Psoas muscle (tissue), 8 donors: Measurements from ENCODE around the gene RUNX2. TPM values are rescaled to one million over a fixed set of nuclear protein-coding genes. Genes with fewer than 3 reads are reported as not detected.

Source experiments
- ATAC-seq, 4 donors: fragments of 200-7000 bp; cut with Tn5 transposase; one replicate each; pipeline ENCODE4 v1.9.1; 2020; ENCODE audit warnings: moderate library complexity in 3 of 4, mild to moderate bottlenecking in 2 of 4
- DNase-seq, 2 donors: peaks; one replicate each; pipeline ENCODE4 v3.0.0-alpha.2; 2020
- H3K27ac ChIP-seq: fragments of 200-600 bp; one replicate; pipeline ENCODE4 v1.8.0; 2022
- H3K27me3 ChIP-seq, 3 donors: fragments of 200-600 bp in 1 of 3; one replicate each; pipeline versions ENCODE4 v1.6.1 to v1.8.0; 2013 to 2022; ENCODE audit warnings: low read length in 2 of 3, mild to moderate bottlenecking in 2 of 3, moderate library complexity in 1 of 3; ENCODE audit not compliant: insufficient read depth in 3 of 3
- H3K36me3 ChIP-seq, 2 donors: fragments of 200-600 bp in 1 of 2; one replicate each; pipeline versions ENCODE4 v1.6.1 to v1.8.0; 2013 to 2022; ENCODE audit warnings: low read depth in 1 of 2, mild to moderate bottlenecking in 1 of 2, moderate library complexity in 1 of 2; ENCODE audit not compliant: insufficient read depth in 1 of 2
- H3K4me1 ChIP-seq: fragments of 200-600 bp; one replicate; pipeline ENCODE4 v1.8.0; 2022
- H3K4me3 ChIP-seq: fragments of 200-600 bp; one replicate; pipeline ENCODE4 v1.8.0; 2022; ENCODE audit warnings: mild to moderate bottlenecking
- H3K9me3 ChIP-seq: fragments of 200-600 bp; one replicate; pipeline ENCODE4 v1.8.0; 2022
- WGBS, 3 donors: extraction: QIAGEN DNeasy Blood & Tissue Kit; methylation state at CpG; one replicate each; pipeline versions ENCODE4 v1.1.6 to v1.1.7; 2013; 5-methylcytosine and 5-hydroxymethylcytosine counted together
- intact Hi-C, 2 donors: fragments of 100-400 bp; cut with DNase I; formaldehyde crosslinking; loops; one replicate each; pipeline versions ENCODE4 v1.11.0 to v1.14.2; 2022
- polyA plus RNA-seq, 3 donors: library from polyadenylated mRNA; stranded (reverse); fragments of 200-250 nt; gene quantifications; one replicate each; pipeline ENCODE4 v1.2.3, GENCODE V29; 2013
- total RNA-seq, 4 donors: library from RNA; stranded (reverse); fragmentation: NEBNext Ultra II Directional in 2 of 4; extraction: Animal tissue kit (Norgen Biotek cat#: 25700) in 2 of 4; gene quantifications; one replicate each; pipeline versions ENCODE4 v1.2.1 to v1.2.4, GENCODE V29; 2021 to 2023
- TF ChIP-seq, protein P1 (sequence below): fragments of 200-600 bp; IDR thresholded peaks from one replicate; pipeline ENCODE4 v1.8.0; 2022; ENCODE audit warnings: antibody characterized with exemption
- donor health status: healthy with polysubstance abuse.
- donor health status: DM: no; HTN: no; CAD: no; lungs with moderate emphysema.
- donor health status: Bipolar disorder and iron deficiency.
- donor health status: healthy.
- donor health status: DM: yes; HTN: yes; CAD: no.
- donor health status: DM: no; HTN: no; CAD: no.
- donor health status: DM: no; HTN: no; CAD: no.
- donor health status: DM: yes; HTN: yes; CAD: no.

Gene RUNX2
- total and polyA plus RNA-seq, 7 donors: 0.07 to 0.69 (median 0.21) TPM

- intact Hi-C loops: no loop called here
- DNase-seq: no peak
- H3K4me1 ChIP-seq: no peaks in the 10 kb centered on the region
- H3K27ac ChIP-seq: no peak overlapping the region
- H3K4me3 ChIP-seq: no peak overlapping the region
- no peak for ATAC-seq
- WGBS, 3 donors: 63% methylated on average over 3 of the region's 3 CpGs
- H3K36me3 ChIP-seq: no peaks in the 10 kb centered on the region
- TF ChIP-seq, protein P1, sequence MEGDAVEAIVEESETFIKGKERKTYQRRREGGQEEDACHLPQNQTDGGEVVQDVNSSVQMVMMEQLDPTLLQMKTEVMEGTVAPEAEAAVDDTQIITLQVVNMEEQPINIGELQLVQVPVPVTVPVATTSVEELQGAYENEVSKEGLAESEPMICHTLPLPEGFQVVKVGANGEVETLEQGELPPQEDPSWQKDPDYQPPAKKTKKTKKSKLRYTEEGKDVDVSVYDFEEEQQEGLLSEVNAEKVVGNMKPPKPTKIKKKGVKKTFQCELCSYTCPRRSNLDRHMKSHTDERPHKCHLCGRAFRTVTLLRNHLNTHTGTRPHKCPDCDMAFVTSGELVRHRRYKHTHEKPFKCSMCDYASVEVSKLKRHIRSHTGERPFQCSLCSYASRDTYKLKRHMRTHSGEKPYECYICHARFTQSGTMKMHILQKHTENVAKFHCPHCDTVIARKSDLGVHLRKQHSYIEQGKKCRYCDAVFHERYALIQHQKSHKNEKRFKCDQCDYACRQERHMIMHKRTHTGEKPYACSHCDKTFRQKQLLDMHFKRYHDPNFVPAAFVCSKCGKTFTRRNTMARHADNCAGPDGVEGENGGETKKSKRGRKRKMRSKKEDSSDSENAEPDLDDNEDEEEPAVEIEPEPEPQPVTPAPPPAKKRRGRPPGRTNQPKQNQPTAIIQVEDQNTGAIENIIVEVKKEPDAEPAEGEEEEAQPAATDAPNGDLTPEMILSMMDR: no peak
- no peaks in the 10 kb centered on the region for H3K27me3 ChIP-seq
- no peaks in the 10 kb centered on the region for H3K9me3 ChIP-seq
Observed at GRCh38 chr6:45650524-45651135, 322.5 kb downstream of the RUNX2 start.

DNA sequence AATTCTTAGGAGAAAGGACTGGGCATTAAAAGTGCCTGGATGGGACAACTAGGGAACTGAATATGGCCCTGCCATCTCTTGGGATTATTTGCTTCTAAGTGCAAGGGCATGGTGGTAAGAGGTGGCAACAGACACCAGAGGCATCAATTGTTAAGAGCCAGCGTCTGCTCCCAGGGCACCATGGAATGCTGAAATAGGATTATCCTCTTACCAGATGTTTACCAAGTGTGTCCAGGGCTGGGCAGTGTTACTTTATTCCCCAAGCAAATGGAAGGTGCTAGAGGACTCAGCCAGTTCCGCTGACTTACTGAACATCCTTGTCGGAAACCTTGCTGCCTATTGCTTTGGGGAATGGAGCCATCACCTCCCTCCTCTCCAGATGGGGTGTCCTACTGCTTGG, 323.2 kb downstream of the RUNX2 start:
- TF ChIP-seq, protein P1: no peak
- Histone ChIP-seq H3K9me3 (no peaks in the 10 kb centered on the region), H3K4me3 (no peak overlapping the region), H3K27me3 (no peaks in the 10 kb centered on the region), H3K27ac (no peak overlapping the region), H3K4me1 (no peaks in the 10 kb centered on the region), H3K36me3 (no peaks in the 10 kb centered on the region)
- ATAC-seq (no peak), DNase-seq (no peak)
- intact Hi-C loops: no loop called here
- 76 to 95% (median 77%) methylated on average over 3 of the region's 3 CpGs for WGBS, 3 donors

DNA sequence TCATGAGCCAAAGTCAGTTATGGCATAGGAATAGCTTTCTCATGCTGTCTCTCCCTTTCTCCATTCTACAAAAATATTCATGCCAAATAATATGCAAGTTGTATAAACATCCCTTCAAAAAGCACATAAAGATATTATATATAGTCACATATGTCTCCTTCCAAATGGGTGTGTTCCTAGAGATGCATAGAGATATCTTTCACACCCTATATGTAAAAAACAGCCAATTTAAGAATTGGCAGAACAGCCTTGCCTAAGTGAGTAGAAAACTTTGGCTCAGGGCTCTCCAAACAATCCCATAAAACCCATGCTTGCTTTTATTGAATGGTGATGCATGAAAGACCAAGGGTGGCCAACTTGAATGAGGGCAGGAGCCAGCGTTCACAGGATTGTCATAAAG, 324.3 kb downstream of the RUNX2 start:
- Histone ChIP-seq H3K27me3 (no peaks in the 10 kb centered on the region), H3K27ac (no peak overlapping the region), H3K4me3 (no peak overlapping the region), H3K4me1 (no peaks in the 10 kb centered on the region), H3K9me3 (no peaks in the 10 kb centered on the region), H3K36me3 (no peaks in the 10 kb centered on the region)
- DNase-seq: no peak
- ATAC-seq: no peak
- WGBS, 3 donors: 71 to 78% (median 71%) methylated on average over 1 of the region's 1 CpG
- intact Hi-C loops: no loop called here
- TF ChIP-seq, protein P1: no peak

DNA sequence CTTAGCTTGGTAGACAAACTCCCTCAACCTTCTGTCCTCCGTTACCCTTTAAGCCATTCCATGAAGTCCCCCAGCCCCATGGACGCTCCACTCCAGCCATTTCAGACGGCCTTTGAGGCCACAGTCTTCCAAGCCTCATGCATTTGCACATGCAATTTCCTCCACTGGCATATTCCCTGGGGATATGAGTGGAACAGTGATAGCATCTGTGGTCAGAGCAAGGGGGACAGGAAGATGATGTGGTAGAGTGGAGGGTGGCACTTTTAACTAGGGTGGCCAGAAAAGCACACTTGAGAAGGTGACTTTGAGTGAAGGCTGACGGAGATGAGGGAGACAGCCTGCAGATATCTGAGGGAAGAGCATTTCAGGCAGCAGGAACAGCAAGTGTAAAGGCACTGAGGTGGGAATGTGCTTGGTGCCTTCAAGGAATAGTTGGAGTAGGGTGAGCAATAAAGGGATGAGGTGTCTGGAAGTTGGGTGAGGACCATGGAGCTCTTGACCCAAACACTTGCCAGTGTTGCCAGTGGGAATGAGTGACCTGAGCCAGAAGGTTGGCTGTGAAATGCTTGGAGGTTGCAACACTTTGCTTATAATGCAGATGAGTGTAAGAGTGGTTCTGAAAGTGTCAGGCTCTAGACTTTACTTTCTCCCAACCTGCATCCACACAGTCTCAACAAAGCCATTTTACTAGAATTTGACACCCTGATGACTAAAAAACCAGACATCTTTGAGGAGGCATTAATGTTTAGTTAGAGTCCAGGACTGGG, 325.2 kb downstream of the RUNX2 start:
- H3K4me3 ChIP-seq: no peak overlapping the region
- H3K36me3 ChIP-seq: no peaks in the 10 kb centered on the region
- DNase-seq: no peak
- 80 to 85% (median 82%) methylated on average over 4 of the region's 4 CpGs for WGBS, 3 donors
- no peak overlapping the region for H3K27ac ChIP-seq
- no peaks in the 10 kb centered on the region for H3K9me3 ChIP-seq
- TF ChIP-seq, protein P1: no peak
- intact Hi-C loops: no loop called here
- no peaks in the 10 kb centered on the region for H3K27me3 ChIP-seq
- ATAC-seq: no peak
- no peaks in the 10 kb centered on the region for H3K4me1 ChIP-seq
